ENCODE results near the gene CD28. TPM values are rescaled to one million over a fixed set of nuclear protein-coding genes. Genes with fewer than 3 reads are reported as not detected.

CD28 gene
- total RNA-seq, 2 experiments from 2014 or later, result 128 to 130 TPM

- no peak for TF ChIP-seq CTCF (IDR thresholded peaks at IDR 0.05)
- DNase-seq (no peak), ATAC-seq (ENCODE audit: poor library complexity) (no peak)
- H3K9me3 Mint-ChIP-seq, result no peaks in the 10 kb centered on the region
- no peak overlapping the region for H3K4me3 Mint-ChIP-seq
- CTCF ChIA-PET, result no interaction called here
- Histone ChIP-seq H3K9me3 (ENCODE audit: control insufficient read depth in 1 of 2, insufficient read depth in 1 of 2, low read length in 2 of 2) (no peaks in the 10 kb centered on the region), H3K27ac (ENCODE audit: low read depth in 1 of 2, low read length in 2 of 2) (no peak overlapping the region), H3K4me1 (ENCODE audit: insufficient read depth, low read length) (peaks cover 3% of the 10 kb centered on the region), H3K36me3 (ENCODE audit: insufficient read depth, low read length) (no peaks in the 10 kb centered on the region), H3K27me3 (ENCODE audit: control insufficient read depth in 1 of 2, insufficient read depth in 2 of 2, low read length in 2 of 2) (no peaks in the 10 kb centered on the region), H3K4me3 (ENCODE audit: low read length) (no peak overlapping the region)
- intact Hi-C loops (cut with DNase I, micrococcal nuclease), result no loop called here
- peaks cover 23% of the 10 kb centered on the region for H3K4me1 Mint-ChIP-seq (ENCODE audit: low read depth)
- H3K36me3 Mint-ChIP-seq (ENCODE audit: low read depth), result no peaks in the 10 kb centered on the region
- H3K27me3 Mint-ChIP-seq, result no peaks in the 10 kb centered on the region
- POLR2A ChIA-PET, result interaction anchor here (1.0 kb wide), 1 partner anchor 76 kb away, joined by 3 read pairs; no protein-coding TSS in a partner anchor
- no peak overlapping the region for H3K27ac Mint-ChIP-seq
Observed at GRCh38 chr2:203664029-203664755, 42.2 kb upstream of the CD28 start.

DNA sequence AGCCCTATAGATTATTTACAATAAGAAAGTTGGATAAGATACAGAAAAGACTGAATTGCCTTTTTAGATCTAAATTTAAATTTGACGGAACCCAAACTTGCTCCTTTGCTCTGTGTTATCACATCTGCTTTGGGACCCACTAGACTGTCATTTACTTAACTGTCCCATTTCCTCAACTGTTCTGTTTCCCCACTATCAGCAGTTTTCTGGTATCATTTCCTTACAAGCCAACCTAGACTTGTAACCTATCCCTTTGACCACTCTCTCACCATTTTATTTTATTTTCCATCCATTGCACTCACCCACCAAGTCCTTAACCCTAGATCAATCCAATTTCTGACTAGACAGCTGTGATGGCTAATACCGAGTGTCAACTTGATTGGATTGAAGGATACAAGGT lies 38.6 kb upstream of the CD28 start:
- no peaks in the 10 kb centered on the region for H3K9me3 Mint-ChIP-seq
- no peaks in the 10 kb centered on the region for H3K9me3 ChIP-seq (ENCODE audit: control insufficient read depth in 1 of 2, insufficient read depth in 1 of 2, low read length in 2 of 2)
- no peak overlapping the region for H3K4me3 ChIP-seq (ENCODE audit: low read length)
- H3K27ac Mint-ChIP-seq, result no peak overlapping the region
- no peaks in the 10 kb centered on the region for H3K36me3 ChIP-seq (ENCODE audit: insufficient read depth, low read length)
- ATAC-seq (ENCODE audit: poor library complexity) (no peak), DNase-seq (no peak)
- ChIA-PET POLR2A (no interaction called here), CTCF (no interaction called here)
- no peak overlapping the region for H3K4me3 Mint-ChIP-seq
- TF ChIP-seq CTCF (IDR thresholded peaks at IDR 0.05), result no peak
- H3K27me3 ChIP-seq (ENCODE audit: control insufficient read depth in 1 of 2, insufficient read depth in 2 of 2, low read length in 2 of 2), result no peaks in the 10 kb centered on the region
- H3K4me1 ChIP-seq (ENCODE audit: insufficient read depth, low read length), result no peaks in the 10 kb centered on the region
- no peaks in the 10 kb centered on the region for H3K27me3 Mint-ChIP-seq
- no peak overlapping the region for H3K27ac ChIP-seq (ENCODE audit: low read depth in 1 of 2, low read length in 2 of 2)
- intact Hi-C loops (cut with DNase I, micrococcal nuclease), result no loop called here
- no peaks in the 10 kb centered on the region for H3K36me3 Mint-ChIP-seq (ENCODE audit: low read depth)
- H3K4me1 Mint-ChIP-seq (ENCODE audit: low read depth), result peaks cover 13% of the 10 kb centered on the region

- ATAC-seq (ENCODE audit: poor library complexity), result no peak
- POLR2A ChIA-PET, result no interaction called here
Observed at GRCh38 chr2:203669820-203670219, 36.6 kb upstream of the CD28 start.

More at GRCh38 chr2:203669820-203670219, 36.6 kb upstream of the CD28 start:
- Histone ChIP-seq H3K36me3 (ENCODE audit: insufficient read depth, low read length) (no peaks in the 10 kb centered on the region), H3K9me3 (ENCODE audit: control insufficient read depth in 1 of 2, insufficient read depth in 1 of 2, low read length in 2 of 2) (no peaks in the 10 kb centered on the region), H3K27me3 (ENCODE audit: control insufficient read depth in 1 of 2, insufficient read depth in 2 of 2, low read length in 2 of 2) (no peaks in the 10 kb centered on the region), H3K4me3 (ENCODE audit: low read length) (no peak overlapping the region), H3K4me1 (ENCODE audit: insufficient read depth, low read length) (peaks cover 7% of the 10 kb centered on the region), H3K27ac (ENCODE audit: low read depth in 1 of 2, low read length in 2 of 2) (no peak overlapping the region)
- no peaks in the 10 kb centered on the region for H3K9me3 Mint-ChIP-seq
- no peaks in the 10 kb centered on the region for H3K36me3 Mint-ChIP-seq (ENCODE audit: low read depth)
- H3K27ac Mint-ChIP-seq, result no peak overlapping the region
- H3K27me3 Mint-ChIP-seq, result no peaks in the 10 kb centered on the region
- no peak for TF ChIP-seq CTCF (IDR thresholded peaks at IDR 0.05)
- no peak for DNase-seq
- CTCF ChIA-PET, result no interaction called here
- no peak overlapping the region for H3K4me3 Mint-ChIP-seq
- peaks cover 28% of the 10 kb centered on the region for H3K4me1 Mint-ChIP-seq (ENCODE audit: low read depth)
- intact Hi-C loops (cut with DNase I, micrococcal nuclease), result no loop called here

Measured in CD4-positive, alpha-beta T cell (primary cell).